Activated naive CD8-positive, alpha-beta T cell treated with anti-CD3 and anti-CD28 coated beads, Interleukin-2, amount 50 U/mL, for 16 hours (primary cell): ENCODE measurements around the gene IGFBP4.

Source experiments
- DNase-seq: peaks from one replicate; pipeline ENCODE4 v3.0.0-alpha.2; 2020; ENCODE audit warnings: low read depth, low spot score

Gene IGFBP4

GRCh38 chr17:40454613-40454995 lies 11.4 kb downstream of the IGFBP4 start:
- no peak for DNase-seq

GRCh38 chr17:40456396-40456951 lies 13.2 kb downstream of the IGFBP4 start:
- DNase-seq, result no peak

GRCh38 chr17:40457369-40457768 lies 14.1 kb downstream of the IGFBP4 start:
- no peak for DNase-seq

DNA sequence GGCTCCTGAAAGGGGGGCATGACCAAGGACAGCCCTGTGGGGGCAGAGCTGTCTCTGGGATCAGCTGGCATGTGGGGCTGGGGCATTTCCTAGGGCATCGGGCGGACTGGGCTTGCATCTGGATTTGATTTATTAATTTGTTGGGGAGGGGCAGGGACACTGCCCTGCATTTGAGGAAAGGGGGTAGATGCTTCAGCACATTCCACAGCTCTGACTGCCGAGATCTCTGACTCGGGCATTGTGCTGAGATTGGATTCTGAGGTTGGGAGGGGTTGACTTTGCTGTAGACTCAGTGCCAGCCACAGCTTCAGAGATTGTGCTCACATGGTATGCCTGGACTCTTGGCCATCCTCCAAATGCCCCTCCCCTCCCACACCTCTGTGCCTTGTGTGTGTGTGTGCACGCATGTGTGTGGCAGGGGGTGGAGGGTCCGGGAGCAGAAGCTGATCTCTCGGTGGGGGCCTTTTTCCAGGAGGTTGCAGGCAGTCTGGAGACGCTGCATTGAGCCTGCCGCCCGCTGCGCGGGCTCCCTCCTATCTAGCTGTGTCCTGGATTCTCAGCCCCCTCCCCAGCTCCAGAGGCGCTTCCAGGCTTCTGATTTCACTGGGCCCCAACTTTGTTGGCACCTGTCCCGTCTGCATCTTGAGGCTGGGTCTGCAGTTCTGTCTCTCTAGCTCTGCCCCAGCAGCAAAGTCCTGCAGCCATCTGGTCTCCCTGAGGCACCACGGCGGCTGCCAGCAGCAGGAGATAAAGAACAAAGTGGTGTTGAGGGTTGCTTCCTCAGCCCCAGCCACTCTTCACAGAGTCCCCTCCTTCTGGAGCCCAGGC lies 14.9 kb downstream of the IGFBP4 start:
- DNase-seq, result no peak

- DNase-seq, result no peak
Measured at GRCh38 chr17:40458851-40459482, 15.7 kb downstream of the IGFBP4 start.

DNA sequence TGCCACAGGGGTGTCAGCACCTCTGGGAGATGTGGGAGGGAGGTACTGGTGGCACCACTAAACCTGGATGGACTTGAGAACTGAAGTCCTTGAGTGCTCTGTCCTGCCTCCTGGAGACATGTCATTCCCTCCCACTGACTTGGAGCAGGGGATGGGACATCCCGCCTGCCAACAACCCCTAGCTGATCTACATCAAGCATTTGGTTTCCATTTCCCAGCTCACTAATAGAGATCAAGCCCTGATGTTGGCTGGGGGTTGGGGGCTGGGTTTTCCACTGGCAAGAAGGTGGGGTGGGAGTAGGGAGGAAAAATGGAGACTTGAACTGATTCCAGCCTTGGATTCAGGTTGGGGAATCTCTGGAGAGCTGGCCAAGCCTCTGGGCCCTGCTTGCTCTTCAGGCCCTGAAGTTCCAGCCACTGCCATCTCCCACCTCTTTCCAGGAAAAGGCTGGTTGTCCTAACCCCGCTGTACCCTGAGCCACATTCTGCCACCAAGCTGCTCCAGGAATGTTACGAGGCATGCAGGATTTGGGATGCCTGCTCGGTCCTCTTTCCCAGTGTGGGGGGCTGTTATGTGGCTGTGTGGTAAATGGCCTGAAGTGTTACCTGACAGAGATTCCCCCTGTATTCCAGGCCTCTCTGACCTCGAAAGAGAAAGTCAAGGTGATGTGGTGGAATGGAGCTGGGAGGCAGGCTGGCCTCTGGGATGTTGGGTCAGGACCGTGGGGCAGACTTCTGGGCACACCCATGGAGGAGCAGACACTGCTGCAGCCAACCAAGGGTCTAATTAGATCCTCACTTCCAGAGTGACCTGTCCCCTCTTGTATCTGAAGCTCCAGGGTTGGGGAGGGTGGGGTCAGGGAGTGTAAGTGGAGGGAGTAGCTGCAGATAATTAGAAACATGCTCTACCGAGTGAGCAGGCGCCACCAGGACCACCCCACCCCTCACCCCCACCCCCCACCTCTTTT lies 16.7 kb downstream of the IGFBP4 start:
- DNase-seq, result no peak

- no peak for DNase-seq
Measured at GRCh38 chr17:40460604-40460967, 17.3 kb downstream of the IGFBP4 start.

- no peak for DNase-seq
Measured at GRCh38 chr17:40460968-40461731, 17.9 kb downstream of the IGFBP4 start.

GRCh38 chr17:40461732-40462342 lies 18.6 kb downstream of the IGFBP4 start:
- no peak for DNase-seq

- no peak for DNase-seq
Measured at GRCh38 chr17:40462343-40463121, 19.3 kb downstream of the IGFBP4 start.

DNA sequence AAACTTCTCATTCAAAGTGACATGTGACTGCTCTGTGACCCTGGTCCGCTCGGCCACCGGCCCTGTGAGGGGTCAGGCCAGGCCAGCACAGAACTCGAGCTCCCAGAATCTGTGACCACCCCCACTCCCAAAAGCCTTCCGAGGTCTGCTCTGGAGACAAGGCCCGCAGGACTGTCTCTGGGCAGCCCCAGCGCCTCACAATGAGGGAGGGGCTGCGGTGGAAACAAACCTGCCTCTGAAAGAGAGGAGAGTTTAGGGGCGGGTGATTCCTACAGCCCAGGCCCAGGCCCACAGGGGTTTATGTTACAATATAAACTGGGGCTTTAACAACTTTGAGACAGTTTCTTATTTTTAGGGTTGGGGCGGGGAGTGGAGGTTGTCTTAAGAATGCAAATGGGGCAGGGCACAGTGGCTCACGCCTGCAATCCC lies 19.9 kb downstream of the IGFBP4 start:
- DNase-seq, result no peak

GRCh38 chr17:40464392-40464855 lies 21.2 kb downstream of the IGFBP4 start:
- no peak for DNase-seq

DNA sequence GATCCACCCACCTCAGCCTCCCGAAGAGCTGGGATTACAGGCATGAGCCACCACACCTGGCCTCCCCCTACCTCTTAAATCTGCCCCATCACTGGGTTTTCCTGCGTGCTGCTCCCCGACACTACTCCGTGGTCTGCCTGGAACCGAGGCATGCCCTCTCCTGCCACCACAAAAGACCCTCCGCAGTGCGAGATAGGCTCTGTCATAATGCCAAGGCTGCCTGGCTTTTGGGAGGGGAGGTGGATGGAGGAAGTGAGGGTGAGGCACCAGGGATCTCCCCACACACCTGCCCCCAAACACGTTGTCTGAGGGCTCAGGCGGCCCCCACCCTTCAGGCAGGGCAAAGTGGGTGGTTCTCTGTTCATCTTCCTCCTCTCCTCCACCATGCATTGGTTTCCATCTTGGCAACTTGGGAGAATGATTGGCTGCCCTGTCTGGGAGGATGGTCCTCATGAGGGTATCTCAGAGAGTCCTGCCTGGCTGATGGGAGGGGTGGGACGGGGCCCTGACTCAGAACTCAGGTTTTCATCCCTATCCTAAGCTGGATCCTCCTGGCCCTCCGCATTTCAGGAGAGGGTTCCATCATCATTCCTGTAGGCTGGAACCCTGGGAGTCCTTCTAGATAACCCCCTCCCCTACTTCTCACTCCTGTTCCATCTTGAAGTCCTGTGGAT lies 23.2 kb downstream of the IGFBP4 start:
- no peak for DNase-seq

DNA sequence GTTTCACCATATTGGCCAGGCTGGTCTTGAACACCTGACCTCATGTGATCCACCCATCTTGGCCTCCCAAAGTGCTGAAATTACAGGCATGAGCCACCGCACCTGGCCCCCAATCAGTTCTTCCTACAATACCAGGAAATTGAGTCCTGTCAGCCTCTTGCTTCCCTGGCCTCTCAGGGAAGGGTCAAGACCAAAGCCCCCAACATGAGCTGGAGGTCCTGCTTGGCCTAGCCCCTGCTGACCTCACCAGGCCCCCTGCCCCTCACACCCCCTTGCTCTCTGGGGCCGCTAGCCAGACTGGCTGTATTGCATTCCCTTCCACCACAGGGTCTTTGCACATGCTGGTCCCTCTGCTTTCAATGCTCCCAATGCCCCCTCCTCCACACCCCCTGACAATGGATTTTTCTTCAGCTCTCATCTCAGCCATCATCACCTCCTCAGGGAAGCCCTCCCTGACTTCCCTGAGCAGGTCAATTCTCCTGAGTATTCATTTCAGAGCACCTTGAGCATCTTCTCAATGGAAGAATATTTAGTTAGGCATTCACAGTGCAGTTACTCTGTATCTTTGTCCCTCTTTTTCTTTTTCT lies 24.1 kb downstream of the IGFBP4 start:
- no peak for DNase-seq

GRCh38 chr17:40468560-40468959 lies 25.3 kb downstream of the IGFBP4 start:
- DNase-seq, result no peak

GRCh38 chr17:40469805-40470675 lies 26.8 kb downstream of the IGFBP4 start:
- DNase-seq, result no peak

DNA sequence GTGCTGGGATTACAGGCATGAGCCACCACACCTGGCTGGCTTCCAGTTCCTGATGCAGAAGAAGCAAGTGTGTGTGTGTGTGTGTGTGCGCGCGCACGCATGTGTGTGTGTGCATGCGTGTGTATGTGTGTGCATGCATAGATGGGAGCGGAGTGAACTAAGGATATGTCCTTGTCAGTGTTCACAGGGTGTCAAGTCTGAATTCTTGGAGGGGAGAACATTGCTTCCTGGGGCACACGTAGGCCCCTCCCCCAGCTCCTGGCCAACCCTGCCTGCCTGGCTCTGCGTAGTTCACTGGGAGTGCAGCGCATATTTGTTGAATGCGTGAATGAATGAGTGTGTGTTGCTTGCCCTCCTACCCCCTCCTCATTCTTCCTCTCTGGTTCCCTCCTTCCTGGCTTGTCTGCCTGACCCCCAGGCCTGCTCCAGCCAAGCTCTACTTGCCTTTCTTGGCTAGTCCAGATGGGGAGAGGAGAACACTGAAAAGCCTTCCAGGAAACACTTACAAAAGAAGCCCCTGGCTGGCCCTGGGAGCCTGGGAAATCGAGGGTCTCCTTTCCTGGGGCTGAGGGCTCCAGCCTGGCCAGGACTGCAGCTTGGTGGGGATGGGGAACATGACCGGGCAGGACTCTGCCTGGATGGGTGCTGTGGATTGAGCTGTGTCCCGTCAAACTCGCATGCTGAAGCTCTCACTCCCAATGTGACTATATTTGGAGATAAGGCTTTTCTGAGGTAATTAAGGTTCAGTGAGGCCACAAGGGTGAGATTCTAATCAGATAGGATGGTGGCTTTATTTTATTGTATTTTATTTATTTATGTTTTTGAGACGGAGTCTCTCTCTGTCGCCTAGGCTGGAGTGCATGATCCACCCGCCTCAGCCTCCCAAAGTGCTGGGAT lies 27.9 kb downstream of the IGFBP4 start:
- DNase-seq, result no peak
